IMR-90 (cell line): ENCODE data around the gene SOBP. TPM values are rescaled to one million over a fixed set of nuclear protein-coding genes. Genes with fewer than 3 reads are reported as not detected.

Experiments
- ATAC-seq: fragments of 200-7000 bp; cut with Tn5 transposase; 2 replicates; pipeline ENCODE4 v1.9.1; 2020; ENCODE audit warnings: low read depth, mild to moderate bottlenecking, moderate library complexity
- BruUV-seq: library from RNA; stranded (reverse); fragments of 400-500 nt; replicated peaks from 2 replicates; lab custom pipeline; 2021; lab: Mats Ljungman, UMichigan
- CTCF ChIA-PET: fragments of 300-600 bp; formaldehyde crosslinking; extraction: SDS; loops from one replicate; lab custom pipeline; 2021; ENCODE audit warnings: antibody characterized with exemption; lab: Yijun Ruan, JAX
- POLR2A ChIA-PET: fragments of 300-600 bp; sonication (Branson Sonifier 250); formaldehyde crosslinking; loops from one replicate; lab custom pipeline; 2022; ENCODE audit warnings: antibody characterized with exemption; ENCODE audit not compliant: unreplicated experiment; lab: Charles Lee
- DNase-seq: peaks from one replicate; pipeline ENCODE4 v3.0.0; 2013
- H2AFZ ChIP-seq: replicated peaks from 2 replicates; pipeline ENCODE3; 2013; ENCODE audit warnings: low read length, mild to moderate bottlenecking; ENCODE audit not compliant: poor library complexity
- H2AK5ac ChIP-seq: 2 replicates; pipeline ENCODE4 v1.6.1; 2013; ENCODE audit warnings: low read depth, low read length, inconsistent platforms
- H2AK9ac ChIP-seq: replicated peaks from 2 replicates; pipeline ENCODE3; 2013; ENCODE audit warnings: mild to moderate bottlenecking, low read depth, low read length, moderate library complexity; ENCODE audit not compliant: poor library complexity
- H2BK120ac ChIP-seq: 2 replicates; pipeline ENCODE4 v1.6.1; 2013; ENCODE audit warnings: low read depth, low read length, inconsistent platforms
- H2BK15ac ChIP-seq: 3 replicates; pipeline ENCODE4 v1.6.1; 2013; ENCODE audit warnings: low read depth, low read length, inconsistent platforms
- H2BK20ac ChIP-seq: 2 replicates; pipeline ENCODE4 v1.6.1; 2013; ENCODE audit warnings: low read depth, mild to moderate bottlenecking, inconsistent platforms, low read length, moderate library complexity
- H2BK5ac ChIP-seq: 2 replicates; pipeline ENCODE4 v1.6.1; 2013; ENCODE audit warnings: mild to moderate bottlenecking, low read depth, low read length, inconsistent platforms; ENCODE audit not compliant: poor library complexity, severe bottlenecking
- H3K14ac ChIP-seq: replicated peaks from 2 replicates; pipeline ENCODE4 v1.6.1; 2013; ENCODE audit warnings: low read depth, low read length, inconsistent platforms
- H3K18ac ChIP-seq: 2 replicates; pipeline ENCODE4 v1.6.1; 2013; ENCODE audit warnings: low read depth, low read length, control low read depth
- H3K23ac ChIP-seq: 2 replicates; pipeline ENCODE4 v1.6.1; 2013; ENCODE audit warnings: low read depth, low read length, inconsistent platforms
- H3K27ac ChIP-seq: 2 replicates; pipeline ENCODE4 v1.5.1; 2013; ENCODE audit warnings: mild to moderate bottlenecking, control low read depth, low read length; ENCODE audit not compliant: insufficient read depth
- H3K27me3 ChIP-seq: 2 replicates; pipeline ENCODE4 v1.6.1; 2013; ENCODE audit warnings: low read length; ENCODE audit not compliant: control insufficient read depth, insufficient read depth
- H3K36me3 ChIP-seq: 2 replicates; pipeline ENCODE4 v1.6.1; 2013; ENCODE audit warnings: low read length, mixed read lengths; ENCODE audit not compliant: control insufficient read depth, insufficient read depth
- H3K4ac ChIP-seq: 2 replicates; pipeline ENCODE4 v1.6.1; 2013; ENCODE audit warnings: low read depth, low read length, inconsistent platforms
- H3K4me1 ChIP-seq: 2 replicates; pipeline ENCODE4 v1.6.1; 2013; ENCODE audit warnings: low read length, mixed read lengths; ENCODE audit not compliant: control insufficient read depth, insufficient read depth
- H3K4me2 ChIP-seq: 2 replicates; pipeline ENCODE4 v1.6.1; 2013; ENCODE audit warnings: low read depth, mild to moderate bottlenecking, control low read depth, low read length, moderate library complexity
- H3K4me3 ChIP-seq: 2 replicates; pipeline ENCODE4 v1.5.1; 2013; ENCODE audit warnings: low read depth, mild to moderate bottlenecking, control low read depth, low read length, moderate library complexity; ENCODE audit not compliant: insufficient read depth
- H3K56ac ChIP-seq: 2 replicates; pipeline ENCODE4 v1.6.1; 2013; ENCODE audit warnings: low read length, inconsistent platforms; ENCODE audit not compliant: insufficient read depth; ENCODE audit errors: extremely low read depth
- H3K79me1 ChIP-seq, 2 experiments: 2 replicates each; pipeline ENCODE4 v1.6.1; 2013; ENCODE audit warnings: low read length in 2 of 2, inconsistent platforms in 1 of 2, low read depth in 1 of 2
- H3K9ac ChIP-seq: 2 replicates; pipeline ENCODE4 v1.6.1; 2013; ENCODE audit warnings: low read depth, low read length, control low read depth
- H3K9me1 ChIP-seq: 2 replicates; pipeline ENCODE4 v1.6.1; 2013; ENCODE audit warnings: low read length, inconsistent platforms; ENCODE audit not compliant: insufficient read depth
- H3K9me3 ChIP-seq: 2 replicates; pipeline ENCODE4 v1.6.1; 2013; ENCODE audit warnings: low read length; ENCODE audit not compliant: control insufficient read depth, insufficient read depth
- H4K20me1 ChIP-seq: 2 replicates; pipeline ENCODE4 v1.6.1; 2013; ENCODE audit warnings: low read length, inconsistent platforms; ENCODE audit not compliant: insufficient read depth
- H4K5ac ChIP-seq: 2 replicates; pipeline ENCODE4 v1.6.1; 2013; ENCODE audit warnings: mild to moderate bottlenecking, low read depth, low read length, control low read depth
- H4K8ac ChIP-seq, 2 experiments: 2 replicates each; pipeline ENCODE4 v1.6.1; 2013; ENCODE audit warnings: low read depth in 2 of 2, low read length in 2 of 2, control low read depth in 1 of 2, inconsistent platforms in 1 of 2
- H4K91ac ChIP-seq: 2 replicates; pipeline ENCODE4 v1.6.1; 2013; ENCODE audit warnings: low read depth, low read length, inconsistent platforms; ENCODE audit not compliant: insufficient read depth
- BHLHE40 ChIP-seq: fragments of 150-350 bp; IDR thresholded peaks from 2 replicates; pipeline ENCODE4 v1.6.1; 2016; ENCODE audit warnings: mild to moderate bottlenecking, low read depth, low read length
- CHD1 ChIP-seq: IDR thresholded peaks from 2 replicates; pipeline ENCODE4 v1.6.1; 2012; ENCODE audit warnings: low read depth, low read length, improper control_type of control experiment
- FOS ChIP-seq: fragments of 150-350 bp; IDR thresholded peaks from 2 replicates; pipeline ENCODE4 v1.6.1; 2016; ENCODE audit warnings: low read depth, low read length
- MAFK ChIP-seq: IDR thresholded peaks from 2 replicates; pipeline ENCODE4 v1.6.1; 2012; ENCODE audit warnings: low read depth, low read length, improper control_type of control experiment
- MAZ ChIP-seq: IDR thresholded peaks from 2 replicates; pipeline ENCODE4 v1.6.1; 2012; ENCODE audit warnings: low read depth, mild to moderate bottlenecking, low read length, improper control_type of control experiment, moderate library complexity, borderline replicate concordance
- NFE2L2 ChIP-seq: fragments of 150-350 bp; IDR thresholded peaks from 2 replicates; pipeline ENCODE4 v1.6.1; 2016; ENCODE audit warnings: low read depth, mild to moderate bottlenecking, low read length
- RAD21 ChIP-seq: IDR thresholded peaks from 2 replicates; pipeline ENCODE4 v1.6.1; 2012; ENCODE audit warnings: low read length, improper control_type of control experiment
- RCOR1 ChIP-seq: IDR thresholded peaks from 2 replicates; pipeline ENCODE4 v1.6.1; 2012; ENCODE audit warnings: mild to moderate bottlenecking, low read length, improper control_type of control experiment; ENCODE audit not compliant: insufficient replicate concordance
- SMC3 ChIP-seq: fragments of 150-350 bp; IDR thresholded peaks from 2 replicates; pipeline ENCODE4 v1.6.1; 2016; ENCODE audit warnings: low read depth, mild to moderate bottlenecking, antibody characterized with exemption, low read length, moderate library complexity
- USF2 ChIP-seq: fragments of 150-350 bp; IDR thresholded peaks from 2 replicates; pipeline ENCODE4 v1.6.1; 2017; ENCODE audit warnings: mild to moderate bottlenecking, antibody characterized with exemption, low read length, low read depth
- WGBS, 2 experiments: methylation state at CpG; one replicate each; pipeline versions ENCODE4 v1.1.5 to v1.1.7; 2013; ENCODE audit warnings: missing lambda C conversion rate in 2 of 2; ENCODE audit not compliant: insufficient read length in 1 of 2; ENCODE audit errors: extremely low coverage in 2 of 2; 5-methylcytosine and 5-hydroxymethylcytosine counted together
- dilution Hi-C: fragments of 300-500 bp; cut with HindIII; formaldehyde crosslinking; loops from one replicate; pipeline ENCODE4 v1.14.3; 2018; ENCODE audit warnings: low sequenced_read_pairs; ENCODE audit not compliant: unreplicated experiment
- in situ Hi-C: fragments of 300-500 bp; cut with MboI; formaldehyde crosslinking; loops from 3 replicates; pipeline ENCODE4 v1.14.3; 2019; ENCODE audit warnings: low sequenced_read_pairs, inconsistent platforms, mixed read lengths
- intact Hi-C: fragments of 100-400 bp; cut with micrococcal nuclease; formaldehyde crosslinking; loops from 2 replicates; pipeline ENCODE4 v1.10.0; 2022
- polyA plus RNA-seq, 3 experiments: library from polyadenylated mRNA; depleted of rRNA; stranded (reverse); fragments of >200 nt; gene quantifications; 2 replicates each; pipeline ENCODE4 v1.2.3, GENCODE V29; 2012; ENCODE audit warnings: low replicate concordance in 1 of 3
- total RNA-seq: library from RNA; depleted of rRNA; stranded (reverse); fragments of >200 nt; gene quantifications from 2 replicates; pipeline ENCODE4 v1.2.3, GENCODE V29; 2012

The SOBP gene
- total and polyA plus RNA-seq, 2 of the 4 experiments (the other 2 are of a cell fraction) = 0.60 to 0.72 TPM

GRCh38 chr6:107662333-107662732 lies 172.4 kb downstream of the SOBP start:
- H2BK15ac ChIP-seq = no peak overlapping the region
- H3K9me3 ChIP-seq = no peaks in the 10 kb centered on the region
- dilution Hi-C loops (no loop called here), in situ Hi-C loops (no loop called here), intact Hi-C loops (no loop called here)
- DNase-seq (no peak), ATAC-seq (no peak)
- H3K9ac ChIP-seq = no peak overlapping the region
- ChIA-PET CTCF (no interaction called here), POLR2A (no interaction called here)
- H3K27me3 ChIP-seq = no peaks in the 10 kb centered on the region
- H3K4me2 ChIP-seq = no peak overlapping the region
- no peak overlapping the region for H2AFZ ChIP-seq
- H4K5ac ChIP-seq = no peak overlapping the region
- no peak overlapping the region for H3K18ac ChIP-seq
- H4K8ac ChIP-seq = no peak overlapping the region
- no CpG with 5 or more reads among the region's 4 CpGs for WGBS, 2 experiments
- no peak overlapping the region for H3K23ac ChIP-seq
- no peak overlapping the region for H2BK120ac ChIP-seq
- H3K27ac ChIP-seq = no peak overlapping the region
- H3K14ac ChIP-seq = no peak overlapping the region
- peaks cover 30% of the 10 kb centered on the region for H3K4me1 ChIP-seq
- no peak overlapping the region for H3K4me3 ChIP-seq
- no TSS peak for BruUV-seq
- H2BK20ac ChIP-seq = no peak overlapping the region
- H3K56ac ChIP-seq = no peak overlapping the region
- H2BK5ac ChIP-seq = no peak overlapping the region
- no peak overlapping the region for H3K4ac ChIP-seq
- H4K91ac ChIP-seq = no peak overlapping the region
- TF ChIP-seq RCOR1 = no peak
- TF ChIP-seq FOS = no peak
- TF ChIP-seq BHLHE40 = no peak
- no peak for TF ChIP-seq CHD1
- no peak for TF ChIP-seq SMC3
- TF ChIP-seq RAD21 = no peak
- no peak for TF ChIP-seq USF2
- no peak for TF ChIP-seq MAZ
- no peak for TF ChIP-seq MAFK
- no peak for TF ChIP-seq NFE2L2
- no peak overlapping the region for H2AK9ac ChIP-seq
- peaks cover 6% of the 10 kb centered on the region; the same call in 1 of the 2 replicates for H4K20me1 ChIP-seq
- no peak overlapping the region for H2AK5ac ChIP-seq
- H3K36me3 ChIP-seq = no peaks in the 10 kb centered on the region
- peaks cover 0 to 2% of the 10 kb centered on the region in 2 experiments; a peak in 1 of 4 replicates for H3K79me1 ChIP-seq
- H3K9me1 ChIP-seq = peaks cover 22% of the 10 kb centered on the region
